Measurements from ENCODE around the gene APBB2. TPM values are rescaled to one million over a fixed set of nuclear protein-coding genes. Genes with fewer than 3 reads are reported as not detected.

Gene APBB2
- total RNA-seq, 1 experiment from 2014 or later: 49.0 TPM

DNA sequence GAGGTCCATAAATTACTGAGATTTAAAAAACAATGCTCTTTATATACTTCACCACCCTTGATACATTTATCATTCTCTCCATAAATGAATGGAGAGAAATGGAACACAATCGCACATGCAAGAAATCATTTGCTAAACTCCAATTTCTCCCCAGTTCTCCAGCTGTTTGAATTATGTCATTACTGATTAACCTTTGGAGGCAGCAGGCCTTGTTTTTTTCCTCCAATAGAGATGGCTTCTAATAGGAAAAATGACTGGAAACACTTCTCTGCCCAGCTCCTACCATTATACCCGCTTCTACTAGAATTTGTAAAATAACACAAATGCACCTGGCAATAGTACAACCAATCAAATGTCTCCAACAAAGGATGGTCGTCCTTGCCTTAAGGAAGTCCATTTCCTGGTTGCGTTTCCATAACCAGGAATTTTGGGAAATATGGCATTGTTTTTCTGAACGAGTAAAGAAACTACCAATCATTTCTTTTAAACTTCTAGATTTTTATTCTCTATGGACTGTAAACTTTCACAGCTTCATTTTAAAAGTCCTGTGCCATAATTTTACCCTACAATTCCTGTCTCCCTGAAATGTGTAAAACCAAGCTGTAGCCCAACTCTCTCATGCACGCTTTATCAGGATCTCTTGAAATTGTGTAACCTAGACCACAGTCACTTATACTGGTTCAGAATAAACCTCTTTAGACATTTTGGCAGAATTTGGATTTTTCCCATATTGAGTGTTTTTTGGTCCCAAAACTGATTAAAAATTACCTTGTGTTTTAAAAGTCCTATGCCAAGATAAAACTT is 60.1 kb downstream of the APBB2 start:
- Mint-ChIP-seq H3K27ac (no peak overlapping the region), H3K9me3 (0 out of 2 replicates have a peak, but pooled peaks cover 4% of the 10 kb centered on the region), H3K4me1 (peaks cover 18% of the 10 kb centered on the region), H3K36me3 (no peaks in the 10 kb centered on the region), H3K4me3 (no peak overlapping the region), H3K27me3 (ENCODE audit: low read depth) (no peaks in the 10 kb centered on the region)
- no peak for DNase-seq (ENCODE audit: low spot score)
- TF ChIP-seq ATF1 (CRISPR knock-in tag; IDR thresholded peaks at IDR 0.05) (no peak), EMX1 (CRISPR knock-in tag; IDR thresholded peaks at IDR 0.05) (no peak), CREM (CRISPR knock-in tag; IDR thresholded peaks at IDR 0.05) (no peak), ETV6 (CRISPR knock-in tag; IDR thresholded peaks at IDR 0.05) (no peak), ZNF671 (CRISPR knock-in tag; IDR thresholded peaks at IDR 0.05) (no peak), KAT7 (CRISPR knock-in tag; IDR thresholded peaks at IDR 0.05; ENCODE audit: borderline replicate concordance) (no peak), TEAD4 (CRISPR knock-in tag; IDR thresholded peaks at IDR 0.05) (no peak)
- TF ChIP-seq, protein P1, sequence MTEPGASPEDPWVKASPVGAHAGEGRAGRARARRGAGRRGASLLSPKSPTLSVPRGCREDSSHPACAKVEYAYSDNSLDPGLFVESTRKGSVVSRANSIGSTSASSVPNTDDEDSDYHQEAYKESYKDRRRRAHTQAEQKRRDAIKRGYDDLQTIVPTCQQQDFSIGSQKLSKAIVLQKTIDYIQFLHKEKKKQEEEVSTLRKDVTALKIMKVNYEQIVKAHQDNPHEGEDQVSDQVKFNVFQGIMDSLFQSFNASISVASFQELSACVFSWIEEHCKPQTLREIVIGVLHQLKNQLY (CRISPR knock-in tag; IDR thresholded peaks at IDR 0.05): no peak
- TF ChIP-seq, protein P2, sequence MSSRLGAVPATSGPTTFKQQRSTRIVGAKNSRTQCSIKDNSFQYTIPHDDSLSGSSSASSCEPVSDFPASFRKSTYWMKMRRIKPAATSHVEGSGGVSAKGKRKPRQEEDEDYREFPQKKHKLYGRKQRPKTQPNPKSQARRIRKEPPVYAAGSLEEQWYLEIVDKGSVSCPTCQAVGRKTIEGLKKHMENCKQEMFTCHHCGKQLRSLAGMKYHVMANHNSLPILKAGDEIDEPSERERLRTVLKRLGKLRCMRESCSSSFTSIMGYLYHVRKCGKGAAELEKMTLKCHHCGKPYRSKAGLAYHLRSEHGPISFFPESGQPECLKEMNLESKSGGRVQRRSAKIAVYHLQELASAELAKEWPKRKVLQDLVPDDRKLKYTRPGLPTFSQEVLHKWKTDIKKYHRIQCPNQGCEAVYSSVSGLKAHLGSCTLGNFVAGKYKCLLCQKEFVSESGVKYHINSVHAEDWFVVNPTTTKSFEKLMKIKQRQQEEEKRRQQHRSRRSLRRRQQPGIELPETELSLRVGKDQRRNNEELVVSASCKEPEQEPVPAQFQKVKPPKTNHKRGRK (CRISPR knock-in tag; IDR thresholded peaks at IDR 0.05; ENCODE audit: borderline replicate concordance): no peak
- TF ChIP-seq, protein P3, sequence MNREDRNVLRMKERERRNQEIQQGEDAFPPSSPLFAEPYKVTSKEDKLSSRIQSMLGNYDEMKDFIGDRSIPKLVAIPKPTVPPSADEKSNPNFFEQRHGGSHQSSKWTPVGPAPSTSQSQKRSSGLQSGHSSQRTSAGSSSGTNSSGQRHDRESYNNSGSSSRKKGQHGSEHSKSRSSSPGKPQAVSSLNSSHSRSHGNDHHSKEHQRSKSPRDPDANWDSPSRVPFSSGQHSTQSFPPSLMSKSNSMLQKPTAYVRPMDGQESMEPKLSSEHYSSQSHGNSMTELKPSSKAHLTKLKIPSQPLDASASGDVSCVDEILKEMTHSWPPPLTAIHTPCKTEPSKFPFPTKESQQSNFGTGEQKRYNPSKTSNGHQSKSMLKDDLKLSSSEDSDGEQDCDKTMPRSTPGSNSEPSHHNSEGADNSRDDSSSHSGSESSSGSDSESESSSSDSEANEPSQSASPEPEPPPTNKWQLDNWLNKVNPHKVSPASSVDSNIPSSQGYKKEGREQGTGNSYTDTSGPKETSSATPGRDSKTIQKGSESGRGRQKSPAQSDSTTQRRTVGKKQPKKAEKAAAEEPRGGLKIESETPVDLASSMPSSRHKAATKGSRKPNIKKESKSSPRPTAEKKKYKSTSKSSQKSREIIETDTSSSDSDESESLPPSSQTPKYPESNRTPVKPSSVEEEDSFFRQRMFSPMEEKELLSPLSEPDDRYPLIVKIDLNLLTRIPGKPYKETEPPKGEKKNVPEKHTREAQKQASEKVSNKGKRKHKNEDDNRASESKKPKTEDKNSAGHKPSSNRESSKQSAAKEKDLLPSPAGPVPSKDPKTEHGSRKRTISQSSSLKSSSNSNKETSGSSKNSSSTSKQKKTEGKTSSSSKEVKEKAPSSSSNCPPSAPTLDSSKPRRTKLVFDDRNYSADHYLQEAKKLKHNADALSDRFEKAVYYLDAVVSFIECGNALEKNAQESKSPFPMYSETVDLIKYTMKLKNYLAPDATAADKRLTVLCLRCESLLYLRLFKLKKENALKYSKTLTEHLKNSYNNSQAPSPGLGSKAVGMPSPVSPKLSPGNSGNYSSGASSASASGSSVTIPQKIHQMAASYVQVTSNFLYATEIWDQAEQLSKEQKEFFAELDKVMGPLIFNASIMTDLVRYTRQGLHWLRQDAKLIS (CRISPR knock-in tag; IDR thresholded peaks at IDR 0.05; ENCODE audit: borderline replicate concordance): no peak
- TF ChIP-seq, protein P4, sequence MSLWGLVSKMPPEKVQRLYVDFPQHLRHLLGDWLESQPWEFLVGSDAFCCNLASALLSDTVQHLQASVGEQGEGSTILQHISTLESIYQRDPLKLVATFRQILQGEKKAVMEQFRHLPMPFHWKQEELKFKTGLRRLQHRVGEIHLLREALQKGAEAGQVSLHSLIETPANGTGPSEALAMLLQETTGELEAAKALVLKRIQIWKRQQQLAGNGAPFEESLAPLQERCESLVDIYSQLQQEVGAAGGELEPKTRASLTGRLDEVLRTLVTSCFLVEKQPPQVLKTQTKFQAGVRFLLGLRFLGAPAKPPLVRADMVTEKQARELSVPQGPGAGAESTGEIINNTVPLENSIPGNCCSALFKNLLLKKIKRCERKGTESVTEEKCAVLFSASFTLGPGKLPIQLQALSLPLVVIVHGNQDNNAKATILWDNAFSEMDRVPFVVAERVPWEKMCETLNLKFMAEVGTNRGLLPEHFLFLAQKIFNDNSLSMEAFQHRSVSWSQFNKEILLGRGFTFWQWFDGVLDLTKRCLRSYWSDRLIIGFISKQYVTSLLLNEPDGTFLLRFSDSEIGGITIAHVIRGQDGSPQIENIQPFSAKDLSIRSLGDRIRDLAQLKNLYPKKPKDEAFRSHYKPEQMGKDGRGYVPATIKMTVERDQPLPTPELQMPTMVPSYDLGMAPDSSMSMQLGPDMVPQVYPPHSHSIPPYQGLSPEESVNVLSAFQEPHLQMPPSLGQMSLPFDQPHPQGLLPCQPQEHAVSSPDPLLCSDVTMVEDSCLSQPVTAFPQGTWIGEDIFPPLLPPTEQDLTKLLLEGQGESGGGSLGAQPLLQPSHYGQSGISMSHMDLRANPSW (CRISPR knock-in tag; conservative IDR thresholded peaks at IDR 0.05; ENCODE audit: low read depth): no peak
- ChIA-PET CTCF (no interaction called here), POLR2A (interaction anchor here (0.5 kb wide), 1 partner anchor 69 kb away, joined by 3 read pairs; no protein-coding TSS in a partner anchor)
- no peak for ATAC-seq

DNA sequence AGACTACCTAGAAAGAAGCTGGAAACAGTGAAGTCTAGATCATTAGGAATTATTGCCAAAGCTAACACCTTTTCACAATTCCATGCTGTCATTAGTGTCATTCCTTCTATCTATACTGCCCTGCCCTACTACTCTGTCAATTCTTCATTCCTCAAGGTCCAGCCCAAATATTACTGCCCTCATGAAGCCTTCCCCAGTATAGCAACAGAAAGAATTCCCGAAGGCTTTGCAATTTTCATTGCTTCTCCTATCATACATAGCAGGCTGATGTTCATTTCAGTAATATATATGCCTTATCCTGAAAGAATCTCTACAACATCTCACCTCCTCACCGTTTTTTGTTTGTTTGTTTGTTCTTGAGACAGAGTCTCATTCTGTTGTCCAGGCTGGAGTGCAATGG is 63.9 kb downstream of the APBB2 start:
- Mint-ChIP-seq H3K27me3 (ENCODE audit: low read depth) (no peaks in the 10 kb centered on the region), H3K9me3 (no peaks in the 10 kb centered on the region), H3K27ac (no peak overlapping the region), H3K36me3 (no peaks in the 10 kb centered on the region), H3K4me3 (no peak overlapping the region), H3K4me1 (peaks cover 24% of the 10 kb centered on the region)
- no peak for ATAC-seq
- ChIA-PET POLR2A (no interaction called here), CTCF (no interaction called here)
- no peak for DNase-seq (ENCODE audit: low spot score)
- TF ChIP-seq, protein P5, sequence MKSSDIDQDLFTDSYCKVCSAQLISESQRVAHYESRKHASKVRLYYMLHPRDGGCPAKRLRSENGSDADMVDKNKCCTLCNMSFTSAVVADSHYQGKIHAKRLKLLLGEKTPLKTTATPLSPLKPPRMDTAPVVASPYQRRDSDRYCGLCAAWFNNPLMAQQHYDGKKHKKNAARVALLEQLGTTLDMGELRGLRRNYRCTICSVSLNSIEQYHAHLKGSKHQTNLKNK (CRISPR knock-in tag; IDR thresholded peaks at IDR 0.05): no peak
- TF ChIP-seq, protein P6, sequence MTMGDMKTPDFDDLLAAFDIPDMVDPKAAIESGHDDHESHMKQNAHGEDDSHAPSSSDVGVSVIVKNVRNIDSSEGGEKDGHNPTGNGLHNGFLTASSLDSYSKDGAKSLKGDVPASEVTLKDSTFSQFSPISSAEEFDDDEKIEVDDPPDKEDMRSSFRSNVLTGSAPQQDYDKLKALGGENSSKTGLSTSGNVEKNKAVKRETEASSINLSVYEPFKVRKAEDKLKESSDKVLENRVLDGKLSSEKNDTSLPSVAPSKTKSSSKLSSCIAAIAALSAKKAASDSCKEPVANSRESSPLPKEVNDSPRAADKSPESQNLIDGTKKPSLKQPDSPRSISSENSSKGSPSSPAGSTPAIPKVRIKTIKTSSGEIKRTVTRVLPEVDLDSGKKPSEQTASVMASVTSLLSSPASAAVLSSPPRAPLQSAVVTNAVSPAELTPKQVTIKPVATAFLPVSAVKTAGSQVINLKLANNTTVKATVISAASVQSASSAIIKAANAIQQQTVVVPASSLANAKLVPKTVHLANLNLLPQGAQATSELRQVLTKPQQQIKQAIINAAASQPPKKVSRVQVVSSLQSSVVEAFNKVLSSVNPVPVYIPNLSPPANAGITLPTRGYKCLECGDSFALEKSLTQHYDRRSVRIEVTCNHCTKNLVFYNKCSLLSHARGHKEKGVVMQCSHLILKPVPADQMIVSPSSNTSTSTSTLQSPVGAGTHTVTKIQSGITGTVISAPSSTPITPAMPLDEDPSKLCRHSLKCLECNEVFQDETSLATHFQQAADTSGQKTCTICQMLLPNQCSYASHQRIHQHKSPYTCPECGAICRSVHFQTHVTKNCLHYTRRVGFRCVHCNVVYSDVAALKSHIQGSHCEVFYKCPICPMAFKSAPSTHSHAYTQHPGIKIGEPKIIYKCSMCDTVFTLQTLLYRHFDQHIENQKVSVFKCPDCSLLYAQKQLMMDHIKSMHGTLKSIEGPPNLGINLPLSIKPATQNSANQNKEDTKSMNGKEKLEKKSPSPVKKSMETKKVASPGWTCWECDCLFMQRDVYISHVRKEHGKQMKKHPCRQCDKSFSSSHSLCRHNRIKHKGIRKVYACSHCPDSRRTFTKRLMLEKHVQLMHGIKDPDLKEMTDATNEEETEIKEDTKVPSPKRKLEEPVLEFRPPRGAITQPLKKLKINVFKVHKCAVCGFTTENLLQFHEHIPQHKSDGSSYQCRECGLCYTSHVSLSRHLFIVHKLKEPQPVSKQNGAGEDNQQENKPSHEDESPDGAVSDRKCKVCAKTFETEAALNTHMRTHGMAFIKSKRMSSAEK (CRISPR knock-in tag; IDR thresholded peaks at IDR 0.05; ENCODE audit: borderline replicate concordance): no peak
- TF ChIP-seq, protein P7, sequence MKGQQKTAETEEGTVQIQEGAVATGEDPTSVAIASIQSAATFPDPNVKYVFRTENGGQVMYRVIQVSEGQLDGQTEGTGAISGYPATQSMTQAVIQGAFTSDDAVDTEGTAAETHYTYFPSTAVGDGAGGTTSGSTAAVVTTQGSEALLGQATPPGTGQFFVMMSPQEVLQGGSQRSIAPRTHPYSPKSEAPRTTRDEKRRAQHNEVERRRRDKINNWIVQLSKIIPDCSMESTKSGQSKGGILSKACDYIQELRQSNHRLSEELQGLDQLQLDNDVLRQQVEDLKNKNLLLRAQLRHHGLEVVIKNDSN (CRISPR knock-in tag; IDR thresholded peaks at IDR 0.05): no peak
- TF ChIP-seq SMAD4 (CRISPR knock-in tag; IDR thresholded peaks at IDR 0.05) (no peak), ELF4 (CRISPR knock-in tag; IDR thresholded peaks at IDR 0.05; ENCODE audit: low read depth) (no peak), TCF7 (CRISPR knock-in tag; IDR thresholded peaks at IDR 0.05; ENCODE audit: low read depth) (no peak), ESRRA (CRISPR knock-in tag; IDR thresholded peaks at IDR 0.05; ENCODE audit: borderline replicate concordance) (no peak), ZNF396 (CRISPR knock-in tag; IDR thresholded peaks at IDR 0.05; ENCODE audit: borderline replicate concordance) (no peak), JUN (CRISPR knock-in tag; IDR thresholded peaks at IDR 0.05) (no peak)
